Body of pancreas (tissue), 4 donors: ENCODE data around the gene AQR. TPM values are rescaled to one million over a fixed set of nuclear protein-coding genes. Genes with fewer than 3 reads are reported as not detected.
"Not testable (repeated sequence)": the region's sequence is repeated elsewhere in the genome, so short reads cannot be mapped to it uniquely, and the experiment has no call there.

Source experiments
- ATAC-seq: fragments of 150-250 bp; one replicate; pipeline ENCODE4 v1.9.1; 2016
- DNase-seq, 4 donors: peaks; one replicate each; pipeline ENCODE4 v3.0.0-alpha.2; 2019
- H3K27ac ChIP-seq, 4 donors: fragments of 200-600 bp; sonication (generic); 1 replicate in 3 of 4; 2 replicates in 1 of 4; pipeline versions ENCODE4 v1.5.1 to v1.6.1; 2016 to 2019; ENCODE audit warnings: mild to moderate bottlenecking in 1 of 4, mixed read lengths in 1 of 4, moderate library complexity in 1 of 4
- H3K27me3 ChIP-seq, 2 donors: fragments of 200-600 bp; sonication (generic); one replicate each; pipeline ENCODE4 v1.6.0; 2016; ENCODE audit warnings: mild to moderate bottlenecking in 1 of 2
- H3K36me3 ChIP-seq, 2 donors: fragments of 200-600 bp; sonication (generic); replicated peaks in 1 of 2; 2 replicates each; pipeline ENCODE4 v1.5.1; 2016; ENCODE audit warnings: low read depth in 2 of 2; ENCODE audit not compliant: insufficient read depth in 1 of 2
- H3K4me1 ChIP-seq: fragments of 200-600 bp; sonication (generic); one replicate; pipeline ENCODE4 v1.6.0; 2016
- H3K4me3 ChIP-seq, 2 donors: fragments of 200-600 bp; sonication (generic); 1 replicate in 1 of 2; 2 replicates in 1 of 2; pipeline ENCODE4 v1.5.1; 2016 to 2019
- H3K9me3 ChIP-seq, 3 donors: fragments of 200-600 bp; sonication (generic); 1 replicate in 2 of 3; 2 replicates in 1 of 3; pipeline ENCODE4 v1.5.1; 2016
- CTCF ChIP-seq, 7 experiments: fragments of 450-650 bp in 4 of 7; fragments of 200-600 bp in 3 of 7; sonication (generic) in 3 of 7; IDR thresholded peaks; one replicate each; pipeline ENCODE4 v1.5.1; 2016 to 2019; ENCODE audit warnings: antibody characterized with exemption in 7 of 7
- POLR2A ChIP-seq, 3 donors: fragments of 450-650 bp; IDR thresholded peaks; one replicate each; pipeline ENCODE4 v1.6.1; 2016; ENCODE audit warnings: antibody characterized with exemption in 3 of 3, mild to moderate bottlenecking in 2 of 3
- WGBS, 2 donors: methylation state at CpG; one replicate each; pipeline ENCODE4 v1.1.5; 2017; 5-methylcytosine and 5-hydroxymethylcytosine counted together
- intact Hi-C: fragments of 100-400 bp; cut with DNase I; formaldehyde crosslinking; loops from one replicate; pipeline ENCODE4 v1.15.1; 2023
- total RNA-seq, 2 donors: library from RNA; depleted of rRNA; stranded (reverse); fragments of >200 nt; gene quantifications; one replicate each; pipeline ENCODE4 v1.1.0, GENCODE V29; 2016

The AQR gene
- total RNA-seq, 2 donors from 2014 or later, result 10.5 to 15.0 TPM

- H3K36me3 ChIP-seq, result peaks cover 12 to 14% of the 10 kb centered on the region in 2 donors
- no peak overlapping the region for H3K4me3 ChIP-seq
- intact Hi-C loops, result no loop called here
- H3K4me1 ChIP-seq, result no peaks in the 10 kb centered on the region
- DNase-seq, result no peak
- H3K27ac ChIP-seq, result no peak overlapping the region
- TF ChIP-seq CTCF (IDR thresholded peaks at IDR 0.05), result no peak
- TF ChIP-seq POLR2A (IDR thresholded peaks at IDR 0.05), result no peak
- no peaks in the 10 kb centered on the region for H3K27me3 ChIP-seq
- WGBS, 2 donors, result 88 to 90% methylated on average over 3 of the region's 3 CpGs
- H3K9me3 ChIP-seq, result no peaks in the 10 kb centered on the region
- ATAC-seq, result no peak
Measured at GRCh38 chr15:34933432-34933975, 36.0 kb downstream of the AQR start.

GRCh38 chr15:34928349-34928748 lies 41.2 kb downstream of the AQR start:
- DNase-seq, ATAC-seq, H3K4me3 ChIP-seq, H3K27ac ChIP-seq, H3K27me3 ChIP-seq, H3K9me3 ChIP-seq, H3K4me1 ChIP-seq, intact Hi-C loops: not testable (repeated sequence)
- peaks cover 9 to 16% of the 10 kb centered on the region in 2 donors for H3K36me3 ChIP-seq
- WGBS, 2 donors, result 95 to 98% methylated on average over 6 of the region's 6 CpGs

- Histone ChIP-seq H3K36me3 (peaks cover 9 to 16% of the 10 kb centered on the region in 2 donors), H3K27ac (no peak overlapping the region), H3K27me3 (no peaks in the 10 kb centered on the region), H3K9me3 (no peaks in the 10 kb centered on the region), H3K4me3 (no peak overlapping the region), H3K4me1 (no peaks in the 10 kb centered on the region)
- ATAC-seq (no peak), DNase-seq (no peak)
- 83 to 84% methylated on average over 2 of the region's 2 CpGs for WGBS, 2 donors
- TF ChIP-seq POLR2A (IDR thresholded peaks at IDR 0.05) (no peak), CTCF (IDR thresholded peaks at IDR 0.05) (no peak)
- intact Hi-C loops, result no loop called here
Measured at GRCh38 chr15:34927726-34928125, 41.8 kb downstream of the AQR start.

GRCh38 chr15:34914317-34914716 lies 55.2 kb downstream of the AQR start:
- H3K9me3 ChIP-seq, result no peaks in the 10 kb centered on the region
- H3K4me3 ChIP-seq, result no peak overlapping the region
- TF ChIP-seq POLR2A (IDR thresholded peaks at IDR 0.05), result no peak
- TF ChIP-seq CTCF (IDR thresholded peaks at IDR 0.05), result no peak
- H3K27ac ChIP-seq, result no peak overlapping the region
- no peak for DNase-seq
- intact Hi-C loops, result no loop called here
- no peaks in the 10 kb centered on the region for H3K27me3 ChIP-seq
- WGBS, 2 donors, result 95 to 96% methylated on average over 2 of the region's 2 CpGs
- no peaks in the 10 kb centered on the region for H3K4me1 ChIP-seq
- peaks cover 0 to 39% of the 10 kb centered on the region in 2 donors for H3K36me3 ChIP-seq
- ATAC-seq, result no peak

- ATAC-seq (no peak), DNase-seq (no peak)
- no peaks in the 10 kb centered on the region for H3K9me3 ChIP-seq
- TF ChIP-seq POLR2A (IDR thresholded peaks at IDR 0.05) (no peak), CTCF (IDR thresholded peaks at IDR 0.05) (no peak)
- no peak overlapping the region for H3K4me3 ChIP-seq
- peaks cover 6 to 20% of the 10 kb centered on the region in 2 donors for H3K36me3 ChIP-seq
- intact Hi-C loops, result no loop called here
- no peaks in the 10 kb centered on the region for H3K4me1 ChIP-seq
- H3K27me3 ChIP-seq, result no peaks in the 10 kb centered on the region
- 68 to 88% methylated on average over 1 of the region's 1 CpG for WGBS, 2 donors
- H3K27ac ChIP-seq, result no peak overlapping the region
Measured at GRCh38 chr15:34905047-34905446, 64.5 kb downstream of the AQR start.
